Endothelial cell of umbilical vein (primary cell): ENCODE data around the gene ZNF511. TPM values are rescaled to one million over a fixed set of nuclear protein-coding genes. Genes with fewer than 3 reads are reported as not detected.

Experiments
- polyA plus RNA-seq, 4 experiments: library from polyadenylated mRNA; depleted of rRNA in 3 of 4; stranded (reverse) in 3 of 4; unstranded in 1 of 4; fragments of >200 nt; gene quantifications; 2 replicates each; pipeline versions ENCODE4 v1.2.1 to v1.2.3, GENCODE V29; 2011 to 2012; ENCODE audit warnings: missing spikeins in 1 of 4
- small RNA-seq: library from RNA; depleted of rRNA; stranded (forward); fragments of <200 nt; gene quantifications from one replicate; pipeline ENCODE3, GENCODE V24; 2012; ENCODE audit warnings: low replicate concordance, low read depth; ENCODE audit not compliant: insufficient read depth, insufficient read length
- total RNA-seq: library from RNA; stranded (reverse); gene quantifications from 2 replicates; pipeline ENCODE4 v1.2.3, GENCODE V29; 2021

Gene ZNF511
- total and polyA plus RNA-seq, 2 donors (not counting 3 experiments of a cell fraction or from before 2014, with no cell fraction given) = 25.6 to 37.9 TPM

Small RNAs within 50 kb of the gene (small RNA-seq; reads per million reads assigned to genes)
- gene BANF1P2 = not detected

Other genes starting within 250 kb of the ZNF511 start
- gene ADGRA1, start 221.0 kb upstream of the ZNF511 start, total RNA-seq = not detected in 2 replicates
- not detected in 2 replicates for gene ADGRA1, start 221.0 kb upstream of the ZNF511 start, polyA plus RNA-seq
- not detected in 2 replicates for gene KNDC1, start 148.7 kb upstream of the ZNF511 start, total RNA-seq
- gene KNDC1, start 148.7 kb upstream of the ZNF511 start, polyA plus RNA-seq = not detected in 2 replicates
- gene UTF1, start 78.7 kb upstream of the ZNF511 start, total RNA-seq = not detected in 2 replicates
- not detected in 2 replicates for gene UTF1, start 78.7 kb upstream of the ZNF511 start, polyA plus RNA-seq
- gene VENTX, start 71.1 kb upstream of the ZNF511 start, total RNA-seq = not detected in 2 replicates
- not detected in 2 replicates for gene VENTX, start 71.1 kb upstream of the ZNF511 start, polyA plus RNA-seq
- gene ADAM8, start 32.0 kb upstream of the ZNF511 start, total RNA-seq = 0.55 and 1.5 TPM in 2 replicates
- gene ADAM8, start 32.0 kb upstream of the ZNF511 start, polyA plus RNA-seq = 0.49 and 0.51 TPM in 2 replicates
- gene TUBGCP2, start within 50 bp of the ZNF511 start, total RNA-seq = 48.8 and 53.1 TPM in 2 replicates
- 37.1 and 45.6 TPM in 2 replicates for gene TUBGCP2, start within 50 bp of the ZNF511 start, polyA plus RNA-seq
- gene CALY, start 28.0 kb downstream of the ZNF511 start, total RNA-seq = not detected in 2 replicates
- gene CALY, start 28.0 kb downstream of the ZNF511 start, polyA plus RNA-seq = not detected in 2 replicates
- not detected in 2 replicates for gene PRAP1, start 38.5 kb downstream of the ZNF511 start, total RNA-seq
- not detected in 2 replicates for gene PRAP1, start 38.5 kb downstream of the ZNF511 start, polyA plus RNA-seq
- 16.2 and 17.4 TPM in 2 replicates for gene FUOM, start 49.1 kb downstream of the ZNF511 start, total RNA-seq
- 33.9 and 39.0 TPM in 2 replicates for gene FUOM, start 49.1 kb downstream of the ZNF511 start, polyA plus RNA-seq
- 91.9 and 108 TPM in 2 replicates for gene ECHS1, start 64.4 kb downstream of the ZNF511 start, total RNA-seq
- 41.8 and 46.2 TPM in 2 replicates for gene ECHS1, start 64.4 kb downstream of the ZNF511 start, polyA plus RNA-seq
- gene PAOX, start 70.3 kb downstream of the ZNF511 start, total RNA-seq = 2.6 and 5.6 TPM in 2 replicates
- gene PAOX, start 70.3 kb downstream of the ZNF511 start, polyA plus RNA-seq = 3.8 and 4.7 TPM in 2 replicates
- gene MTG1, start 85.2 kb downstream of the ZNF511 start, total RNA-seq = 60.2 and 66.5 TPM in 2 replicates
- gene MTG1, start 85.2 kb downstream of the ZNF511 start, polyA plus RNA-seq = 83.4 and 91.6 TPM in 2 replicates
- gene SPRN, start 115.7 kb downstream of the ZNF511 start, total RNA-seq = 0.13 TPM in 1 of 2 replicates, not detected in the other
- 0.03 TPM in 1 of 2 replicates, not detected in the other for gene SPRN, start 115.7 kb downstream of the ZNF511 start, polyA plus RNA-seq
- gene SCART1, start 145.0 kb downstream of the ZNF511 start, total RNA-seq = 1.0 and 1.1 TPM in 2 replicates
- gene SCART1, start 145.0 kb downstream of the ZNF511 start, polyA plus RNA-seq = 0.84 and 0.90 TPM in 2 replicates
- not detected in 2 replicates for gene CYP2E1, start 218.4 kb downstream of the ZNF511 start, total RNA-seq
- 0.08 and 0.21 TPM in 2 replicates for gene CYP2E1, start 218.4 kb downstream of the ZNF511 start, polyA plus RNA-seq